HG02763 (cell line): ENCODE results near the gene SRGAP2C.
"Not testable (repeated sequence)": the region's sequence is repeated elsewhere in the genome, so short reads cannot be mapped to it uniquely, and the experiment has no call there.

Experiments
- ATAC-seq: cut with Tn5 transposase; IDR thresholded peaks from one replicate; pipeline ENCODE4 v1.9.1; 2021; ENCODE audit warnings: mild to moderate bottlenecking, moderate library complexity; ENCODE audit not compliant: unreplicated experiment

Gene SRGAP2C

GRCh38 chr1:121413821-121414220, 229.0 kb downstream of the SRGAP2C start:
- no peak for ATAC-seq

- ATAC-seq = no peak
Observed at GRCh38 chr1:121414905-121415304, 230.1 kb downstream of the SRGAP2C start.

- ATAC-seq = no peak
Observed at GRCh38 chr1:121417325-121417923, 232.6 kb downstream of the SRGAP2C start.

GRCh38 chr1:121418369-121419049, 233.7 kb downstream of the SRGAP2C start:
- no peak for ATAC-seq

- ATAC-seq = not testable (repeated sequence)
Observed at GRCh38 chr1:121419050-121419615, 234.4 kb downstream of the SRGAP2C start.

- ATAC-seq = not testable (repeated sequence)
Observed at GRCh38 chr1:121421490-121421889, 236.7 kb downstream of the SRGAP2C start.

- ATAC-seq = not testable (repeated sequence)
Observed at GRCh38 chr1:121423956-121424355, 239.2 kb downstream of the SRGAP2C start.

- ATAC-seq = not testable (repeated sequence)
Observed at GRCh38 chr1:121433517-121433916, 248.7 kb downstream of the SRGAP2C start.

GRCh38 chr1:121438862-121439261, 254.1 kb downstream of the SRGAP2C start:
- ATAC-seq = not testable (repeated sequence)

- no peak for ATAC-seq
Observed at GRCh38 chr1:121440993-121441392, 256.2 kb downstream of the SRGAP2C start.
